Right lobe of liver (tissue), 4 donors: Measurements from ENCODE around the gene UBE4A.

Experiments
- CTCF ChIP-seq, 4 donors: fragments of 200-600 bp in 3 of 4; fragments of 450-650 bp in 1 of 4; IDR thresholded peaks; one replicate each; pipeline versions ENCODE4 v1.5.1 to v1.8.0; 2016 to 2022; ENCODE audit warnings: antibody characterized with exemption in 4 of 4, mild to moderate bottlenecking in 2 of 4
- POLR2A ChIP-seq: fragments of 450-650 bp; IDR thresholded peaks from one replicate; pipeline ENCODE4 v1.6.1; 2017; ENCODE audit warnings: antibody characterized with exemption, mild to moderate bottlenecking
- donor health status: DM: no; HTN: no; CAD: no.
- donor health status: DM: no; HTN: no; CAD: no.
- donor health status: DM: no; HTN: yes; CAD: no.

- TF ChIP-seq CTCF (IDR thresholded peaks at IDR 0.05) (no peak), POLR2A (no peak)
Observed at GRCh38 chr11:118442301-118442700, 82.9 kb downstream of the UBE4A start.
